Lung (tissue), 12 donors: Measurements from ENCODE around the gene GUCY1B1. TPM values are rescaled to one million over a fixed set of nuclear protein-coding genes. Genes with fewer than 3 reads are reported as not detected.
"Not testable (repeated sequence)": the region's sequence is repeated elsewhere in the genome, so short reads cannot be mapped to it uniquely, and the experiment has no call there.

Experiments
- ATAC-seq: fragments of 200-7000 bp; cut with Tn5 transposase; one replicate; pipeline ENCODE4 v1.9.1; 2020; ENCODE audit warnings: moderate number of reproducible peaks; ENCODE audit not compliant: insufficient read depth, low FRiP score
- DNase-seq, 3 donors: peaks; one replicate each; pipeline ENCODE4 v3.0.0-alpha.2; 2013 to 2017
- H3K27ac ChIP-seq, 2 donors: one replicate each; pipeline ENCODE4 v1.5.1; 2013; ENCODE audit warnings: mild to moderate bottlenecking in 2 of 2, moderate library complexity in 2 of 2, control low read depth in 1 of 2, inconsistent platforms in 1 of 2, low read depth in 1 of 2, low read length in 1 of 2
- H3K27me3 ChIP-seq, 3 donors: one replicate each; pipeline ENCODE4 v1.5.1; 2013; ENCODE audit warnings: low read length in 2 of 3; ENCODE audit not compliant: control insufficient read depth in 3 of 3, insufficient read depth in 3 of 3
- H3K36me3 ChIP-seq, 4 donors: one replicate each; pipeline ENCODE4 v1.5.1; 2013; ENCODE audit warnings: low read length in 4 of 4, mild to moderate bottlenecking in 1 of 4, moderate library complexity in 1 of 4; ENCODE audit not compliant: control insufficient read depth in 4 of 4, insufficient read depth in 4 of 4
- H3K4me1 ChIP-seq, 5 donors: one replicate each; pipeline ENCODE4 v1.5.1; 2013; ENCODE audit warnings: low read length in 5 of 5, mild to moderate bottlenecking in 2 of 5, moderate library complexity in 1 of 5; ENCODE audit not compliant: control insufficient read depth in 5 of 5, insufficient read depth in 5 of 5
- H3K4me3 ChIP-seq: one replicate; pipeline ENCODE4 v1.5.1; 2013; ENCODE audit warnings: mild to moderate bottlenecking, control low read depth, moderate library complexity
- H3K9ac ChIP-seq, 2 donors: one replicate each; pipeline ENCODE4 v1.5.1; 2013; ENCODE audit warnings: low read length in 2 of 2, control low read depth in 1 of 2; ENCODE audit not compliant: insufficient read depth in 1 of 2
- H3K9me3 ChIP-seq, 4 donors: one replicate each; pipeline ENCODE4 v1.5.1; 2013; ENCODE audit warnings: low read length in 3 of 4, mild to moderate bottlenecking in 1 of 4, moderate library complexity in 1 of 4; ENCODE audit not compliant: control insufficient read depth in 4 of 4, insufficient read depth in 3 of 4
- CTCF ChIP-seq: IDR thresholded peaks from 2 replicates; pipeline ENCODE4 v1.5.1; 2012; ENCODE audit warnings: mild to moderate bottlenecking; ENCODE audit errors: control extremely low read depth, extremely low read depth
- WGBS, 2 donors: extraction: QIAGEN DNeasy Blood & Tissue Kit; methylation state at CpG; one replicate each; pipeline ENCODE4 v1.1.7; 2013; 5-methylcytosine and 5-hydroxymethylcytosine counted together
- polyA plus RNA-seq, 2 donors: library from polyadenylated mRNA; stranded (reverse); fragments of 200-250 nt; gene quantifications; one replicate each; pipeline ENCODE4 v1.2.1, GENCODE V29; 2013
- total RNA-seq, 2 donors: library from RNA; depleted of rRNA in 1 of 2; stranded (reverse); fragments of >200 nt in 1 of 2; gene quantifications; one replicate each; pipeline ENCODE4 v1.2.1, GENCODE V29; 2014 to 2021
- donor health status: control.
- donor health status: control.
- donor health status: Bipolar disorder and iron deficiency.
- donor health status: healthy.
- donor health status: DM: yes; HTN: yes; CAD: no.

GUCY1B1 gene
- total and polyA plus RNA-seq, 4 donors = 9.4 to 36.9 (median 13.4) TPM

DNA sequence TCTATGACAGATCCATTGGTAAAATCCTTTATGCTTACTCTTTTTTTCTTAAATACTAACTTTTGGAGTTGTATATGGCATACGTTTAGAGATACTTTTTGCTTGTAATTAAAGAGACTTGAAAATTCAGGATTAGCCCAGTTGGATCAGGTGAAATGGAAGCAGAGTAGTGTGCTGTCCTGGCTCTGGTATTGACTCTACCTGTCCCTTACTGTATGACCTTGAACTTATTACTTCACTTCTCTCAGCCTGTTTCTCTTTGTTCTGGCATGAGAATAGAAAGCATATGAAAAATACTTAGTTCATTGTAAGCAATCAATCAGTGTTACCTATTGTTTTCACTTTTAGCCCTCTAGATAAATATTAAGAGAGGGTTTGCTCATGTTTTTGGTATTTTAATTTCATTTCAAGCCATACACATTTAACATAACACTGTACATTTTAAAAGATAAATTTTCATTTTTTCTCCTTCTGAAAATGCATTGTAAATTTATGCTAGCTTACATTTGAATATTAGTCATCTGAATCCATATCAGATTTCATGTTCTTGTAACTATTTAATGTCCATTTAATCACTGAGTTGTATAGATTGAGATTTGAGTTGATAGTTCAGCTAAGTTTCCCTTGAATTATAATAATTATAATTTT is 35.9 kb downstream of the GUCY1B1 start:
- Histone ChIP-seq H3K36me3 (peaks cover 0 to 29% (median 6%) of the 10 kb centered on the region in 4 donors), H3K4me3 (no peak overlapping the region), H3K4me1 (peaks cover 0 to 3% (median 0%) of the 10 kb centered on the region in 5 donors), H3K27ac (no peak overlapping the region), H3K9me3 (no peaks in the 10 kb centered on the region), H3K9ac (no peak overlapping the region), H3K27me3 (no peaks in the 10 kb centered on the region)
- no peak for TF ChIP-seq CTCF
- 86 to 94% methylated on average over 1 of the region's 1 CpG for WGBS, 2 donors
- ATAC-seq = no peak
- no peak for DNase-seq

GRCh38 chr4:155795991-155796390 is 37.2 kb downstream of the GUCY1B1 start:
- H3K36me3 ChIP-seq = peaks cover 0 to 36% (median 12%) of the 10 kb centered on the region in 4 donors
- no peaks in the 10 kb centered on the region for H3K9me3 ChIP-seq
- WGBS, 2 donors = 69% methylated on average over 3 of the region's 3 CpGs
- no peak overlapping the region for H3K27ac ChIP-seq
- no peak overlapping the region for H3K9ac ChIP-seq
- no peaks in the 10 kb centered on the region for H3K4me1 ChIP-seq
- no peak overlapping the region for H3K4me3 ChIP-seq
- H3K27me3 ChIP-seq = no peaks in the 10 kb centered on the region
- DNase-seq (no peak), ATAC-seq (no peak)
- no peak for TF ChIP-seq CTCF

GRCh38 chr4:155797581-155797980 is 38.8 kb downstream of the GUCY1B1 start:
- not testable (repeated sequence) for H3K9me3 ChIP-seq, H3K4me1 ChIP-seq
- whole genome bisulfite sequencing, 2 donors = 95% methylated on average over 4 of the region's 4 CpGs

DNA sequence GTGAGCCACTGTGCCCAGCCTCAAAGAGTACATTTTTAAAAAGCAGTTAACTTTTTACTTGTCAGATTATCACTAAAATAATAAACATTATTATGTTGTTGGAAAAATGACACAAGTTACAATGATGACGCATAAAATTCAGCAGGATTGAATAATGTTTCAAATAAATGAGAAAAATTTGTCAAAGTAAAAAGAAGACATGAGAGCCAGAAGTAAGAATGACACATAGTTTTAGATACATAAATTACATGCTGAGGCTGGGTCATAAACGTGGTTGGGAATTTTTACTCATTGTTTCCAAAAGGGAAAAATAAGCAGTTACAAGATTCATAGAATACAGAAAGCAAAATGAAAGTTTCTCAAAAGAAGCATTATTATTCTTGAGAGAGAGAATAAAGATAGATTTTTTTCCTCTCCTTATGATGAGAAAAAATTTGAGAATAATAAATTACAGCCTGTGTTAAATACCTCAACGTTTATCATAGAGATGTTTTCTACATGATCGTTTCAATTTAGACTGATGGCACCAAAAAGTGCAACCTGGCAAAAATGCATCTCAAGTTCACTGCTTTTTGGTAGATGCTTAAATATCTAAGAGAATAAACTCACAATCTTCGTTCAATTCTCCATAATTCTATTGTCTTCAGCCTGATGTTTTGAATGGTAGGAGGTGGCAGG is 40.4 kb downstream of the GUCY1B1 start:
- no peaks in the 10 kb centered on the region for H3K9me3 ChIP-seq
- no peak overlapping the region for H3K9ac ChIP-seq
- peaks cover 2 to 54% (median 15%) of the 10 kb centered on the region in 4 donors for H3K36me3 ChIP-seq
- DNase-seq (no peak), ATAC-seq (no peak)
- H3K4me3 ChIP-seq = no peak overlapping the region
- H3K4me1 ChIP-seq = peaks cover 0 to 8% (median 0%) of the 10 kb centered on the region in 5 donors
- WGBS, 2 donors = 80 to 87% methylated on average over 5 of the region's 5 CpGs
- no peaks in the 10 kb centered on the region for H3K27me3 ChIP-seq
- no peak overlapping the region for H3K27ac ChIP-seq
- no peak for TF ChIP-seq CTCF

More at GRCh38 chr4:155797581-155797980, 38.8 kb downstream of the GUCY1B1 start:
- H3K36me3 ChIP-seq = peaks cover 2 to 48% (median 15%) of the 10 kb centered on the region in 4 donors
- not testable (repeated sequence) for H3K27me3 ChIP-seq, H3K4me3 ChIP-seq, H3K27ac ChIP-seq, H3K9ac ChIP-seq, DNase-seq, ATAC-seq
